Breast epithelium (tissue), 4 donors: ENCODE results near the gene OR10A2. TPM values are rescaled to one million over a fixed set of nuclear protein-coding genes. Genes with fewer than 3 reads are reported as not detected.

Source experiments
- DNase-seq, 2 donors: peaks; one replicate each; pipeline ENCODE4 v3.0.0-alpha.2; 2019; ENCODE audit warnings: low spot score in 2 of 2
- H3K27ac ChIP-seq, 2 donors: fragments of 200-600 bp; sonication (generic) in 1 of 2; one replicate each; pipeline ENCODE4 v1.5.1; 2016 to 2019; ENCODE audit warnings: mild to moderate bottlenecking in 1 of 2
- H3K27me3 ChIP-seq, 2 donors: fragments of 200-600 bp; sonication (generic) in 1 of 2; one replicate each; pipeline versions ENCODE4 v1.5.1 to v1.6.0; 2017 to 2019; ENCODE audit warnings: control low read depth in 1 of 2, mild to moderate bottlenecking in 1 of 2
- H3K36me3 ChIP-seq: fragments of 200-600 bp; one replicate; pipeline ENCODE4 v1.5.1; 2019
- H3K4me1 ChIP-seq, 2 donors: fragments of 200-600 bp; sonication (generic); one replicate each; pipeline ENCODE4 v1.5.1; 2016 to 2019; ENCODE audit warnings: control low read depth in 1 of 2
- H3K4me3 ChIP-seq, 3 donors: fragments of 200-600 bp; sonication (generic); 1 replicate in 2 of 3; 2 replicates in 1 of 3; pipeline ENCODE4 v1.5.1; 2016 to 2019; ENCODE audit warnings: mild to moderate bottlenecking in 3 of 3, moderate library complexity in 2 of 3
- H3K9me3 ChIP-seq, 2 donors: fragments of 200-600 bp; sonication (generic) in 1 of 2; one replicate each; pipeline ENCODE4 v1.5.1; 2016 to 2019; ENCODE audit warnings: control low read depth in 1 of 2
- CTCF ChIP-seq, 3 donors: fragments of 450-650 bp; IDR thresholded peaks; one replicate each; pipeline ENCODE4 v1.5.1; 2016 to 2017; ENCODE audit warnings: antibody characterized with exemption in 3 of 3, mild to moderate bottlenecking in 3 of 3, moderate library complexity in 3 of 3
- POLR2A ChIP-seq: fragments of 450-650 bp; IDR thresholded peaks from one replicate; pipeline ENCODE4 v1.6.1; 2016; ENCODE audit warnings: antibody characterized with exemption, mild to moderate bottlenecking, moderate library complexity
- POLR2AphosphoS5 ChIP-seq, 3 donors: sonication (generic); formaldehyde crosslinking; IDR thresholded peaks; one replicate each; pipeline ENCODE4 v1.6.1; 2017; ENCODE audit warnings: antibody characterized with exemption in 3 of 3
- intact Hi-C: fragments of 100-400 bp; cut with DNase I; formaldehyde crosslinking; loops from one replicate; pipeline ENCODE4 v1.15.1; 2023; ENCODE audit warnings: low total_unique reads
- total RNA-seq, 3 donors: library from RNA; depleted of rRNA; stranded (reverse); fragments of >200 nt; gene quantifications; one replicate each; pipeline ENCODE4 v1.1.0, GENCODE V29; 2016

OR10A2 gene
- total RNA-seq, result not detected

GRCh38 chr11:6862961-6863360 lies at the start of gene OR10A2:
TSS of gene OR10A2 (plus strand) at chr11:6863057. CDS start at chr11:6869755, 6,698 bp downstream.
- TF ChIP-seq CTCF (IDR thresholded peaks at IDR 0.05), result no peak
- no peak for TF ChIP-seq POLR2AphosphoS5 (IDR thresholded peaks at IDR 0.05)
- TF ChIP-seq POLR2A, result no peak
- Histone ChIP-seq H3K9me3 (no peaks in the 10 kb centered on the region), H3K27me3 (no peaks in the 10 kb centered on the region), H3K36me3 (no peaks in the 10 kb centered on the region), H3K4me1 (no peaks in the 10 kb centered on the region), H3K4me3 (no peak within 1 kb of the TSS), H3K27ac (no peak within 1 kb of the TSS)
- no peak for DNase-seq
- intact Hi-C loops, result no loop called here

- H3K4me3 ChIP-seq, result no peak overlapping the region
- no peaks in the 10 kb centered on the region for H3K36me3 ChIP-seq
- no peaks in the 10 kb centered on the region for H3K9me3 ChIP-seq
- DNase-seq, result no peak
- H3K27me3 ChIP-seq, result no peaks in the 10 kb centered on the region
- intact Hi-C loops, result no loop called here
- H3K4me1 ChIP-seq, result no peaks in the 10 kb centered on the region
- no peak overlapping the region for H3K27ac ChIP-seq
- TF ChIP-seq POLR2AphosphoS5 (IDR thresholded peaks at IDR 0.05) (no peak), POLR2A (no peak), CTCF (IDR thresholded peaks at IDR 0.05) (no peak)
Observed at GRCh38 chr11:6813656-6814055, 49.2 kb upstream of the OR10A2 start.

DNA sequence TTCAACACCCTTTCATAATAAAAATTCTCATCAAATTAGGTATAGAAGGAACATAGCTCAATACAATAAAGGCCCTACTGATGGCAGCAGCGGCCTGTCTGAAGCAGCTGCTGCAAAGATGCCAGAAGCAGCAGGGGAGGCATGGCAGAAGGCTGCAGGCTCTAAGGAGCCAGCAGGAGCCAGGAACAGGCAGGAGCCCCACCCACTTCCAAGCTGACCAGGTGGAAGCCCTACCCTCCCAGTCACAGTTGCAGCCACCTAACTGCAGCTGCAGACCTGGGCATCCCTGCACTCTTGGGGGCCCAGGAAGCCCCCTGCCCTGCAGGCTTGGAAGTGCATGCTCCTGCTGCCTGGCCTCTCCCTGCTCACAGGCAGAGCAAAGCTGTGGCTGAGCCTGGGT lies 45.2 kb upstream of the OR10A2 start:
- intact Hi-C loops, result no loop called here
- TF ChIP-seq CTCF (IDR thresholded peaks at IDR 0.05) (no peak), POLR2A (no peak), POLR2AphosphoS5 (IDR thresholded peaks at IDR 0.05) (no peak)
- DNase-seq, result no peak
- Histone ChIP-seq H3K36me3 (no peaks in the 10 kb centered on the region), H3K27me3 (no peaks in the 10 kb centered on the region), H3K9me3 (peaks cover 0 to 4% of the 10 kb centered on the region in 2 donors), H3K4me3 (no peak overlapping the region), H3K4me1 (no peaks in the 10 kb centered on the region), H3K27ac (no peak overlapping the region)

DNA sequence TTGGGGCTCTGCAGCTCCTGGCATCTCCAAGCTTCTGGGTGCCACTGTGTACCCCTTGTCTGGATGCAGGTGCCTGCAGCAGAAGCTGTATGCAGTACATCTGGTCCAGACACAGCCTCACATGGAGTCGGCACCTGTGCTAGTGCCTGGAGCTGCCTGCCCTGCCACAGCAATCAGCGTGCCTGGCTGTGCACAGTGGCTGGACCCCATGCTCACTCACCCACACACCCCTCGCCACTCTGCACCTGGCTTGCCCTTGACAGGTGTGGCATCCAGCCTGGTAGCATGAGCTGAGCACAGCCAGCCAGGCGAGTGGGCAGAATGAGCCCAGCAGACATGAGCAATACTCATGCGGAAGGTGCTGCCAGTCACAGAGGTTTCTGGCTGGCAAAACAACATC lies 43.9 kb upstream of the OR10A2 start:
- Histone ChIP-seq H3K36me3 (no peaks in the 10 kb centered on the region), H3K27ac (no peak overlapping the region), H3K27me3 (no peaks in the 10 kb centered on the region), H3K9me3 (peaks cover 0 to 4% of the 10 kb centered on the region in 2 donors), H3K4me1 (no peaks in the 10 kb centered on the region), H3K4me3 (no peak overlapping the region)
- intact Hi-C loops, result no loop called here
- TF ChIP-seq CTCF (IDR thresholded peaks at IDR 0.05) (no peak), POLR2A (no peak), POLR2AphosphoS5 (IDR thresholded peaks at IDR 0.05) (no peak)
- no peak for DNase-seq

GRCh38 chr11:6824136-6824823 lies 38.6 kb upstream of the OR10A2 start:
- no peak for DNase-seq
- Histone ChIP-seq H3K27me3 (no peaks in the 10 kb centered on the region), H3K9me3 (peaks cover 0 to 4% of the 10 kb centered on the region in 2 donors), H3K36me3 (no peaks in the 10 kb centered on the region), H3K27ac (no peak overlapping the region), H3K4me3 (no peak overlapping the region), H3K4me1 (no peaks in the 10 kb centered on the region)
- TF ChIP-seq CTCF (IDR thresholded peaks at IDR 0.05), result no peak
- no peak for TF ChIP-seq POLR2A
- no peak for TF ChIP-seq POLR2AphosphoS5 (IDR thresholded peaks at IDR 0.05)
- intact Hi-C loops, result no loop called here
